Endothelial cell (in vitro differentiated cells): ENCODE results near the gene NXN. TPM values are rescaled to one million over a fixed set of nuclear protein-coding genes. Genes with fewer than 3 reads are reported as not detected.
"Not testable (repeated sequence)": the region's sequence is repeated elsewhere in the genome, so short reads cannot be mapped to it uniquely, and the experiment has no call there.

Source experiments
- DNase-seq: peaks from one replicate; pipeline ENCODE4 v3.0.0; 2021; ENCODE audit warnings: low spot score
- H3K27ac Mint-ChIP-seq: one replicate; pipeline ENCODE4 v1.8.0; 2021; ENCODE audit warnings: mixed read lengths, inconsistent platforms; ENCODE audit not compliant: unreplicated experiment
- H3K27me3 Mint-ChIP-seq: one replicate; pipeline ENCODE4 v1.8.0; 2021; ENCODE audit warnings: mild to moderate bottlenecking, moderate library complexity, mixed read lengths, inconsistent platforms; ENCODE audit not compliant: unreplicated experiment
- H3K36me3 Mint-ChIP-seq: one replicate; pipeline ENCODE4 v1.8.0; 2021; ENCODE audit warnings: mild to moderate bottlenecking, low read depth, mixed read lengths, inconsistent platforms; ENCODE audit not compliant: unreplicated experiment
- H3K4me1 Mint-ChIP-seq: one replicate; pipeline ENCODE4 v1.8.0; 2021; ENCODE audit warnings: mild to moderate bottlenecking, mixed read lengths, inconsistent platforms; ENCODE audit not compliant: unreplicated experiment
- H3K4me3 Mint-ChIP-seq: one replicate; pipeline ENCODE4 v1.8.0; 2021; ENCODE audit warnings: mild to moderate bottlenecking, mixed read lengths, inconsistent platforms; ENCODE audit not compliant: unreplicated experiment
- H3K9me3 Mint-ChIP-seq: one replicate; pipeline ENCODE4 v1.8.0; 2021; ENCODE audit warnings: mixed read lengths, inconsistent platforms; ENCODE audit not compliant: unreplicated experiment
- total RNA-seq: library from RNA; stranded (reverse); fragmentation: NEBNext Ultra II Directional; extraction: Animal tissue kit (Norgen Biotek cat#: 25700); gene quantifications from one replicate; pipeline ENCODE4 v1.2.1, GENCODE V29; 2021; ENCODE audit not compliant: unreplicated experiment
- TF ChIP-seq, protein P1 (sequence below): fragments of 200-600 bp; sonication (generic); IDR thresholded peaks from one replicate; pipeline ENCODE4 v1.5.0; 2021; ENCODE audit warnings: antibody characterized with exemption; ENCODE audit not compliant: unreplicated experiment

Gene NXN
- total RNA-seq, 1 donor from 2014 or later, result 53.9 TPM

DNA sequence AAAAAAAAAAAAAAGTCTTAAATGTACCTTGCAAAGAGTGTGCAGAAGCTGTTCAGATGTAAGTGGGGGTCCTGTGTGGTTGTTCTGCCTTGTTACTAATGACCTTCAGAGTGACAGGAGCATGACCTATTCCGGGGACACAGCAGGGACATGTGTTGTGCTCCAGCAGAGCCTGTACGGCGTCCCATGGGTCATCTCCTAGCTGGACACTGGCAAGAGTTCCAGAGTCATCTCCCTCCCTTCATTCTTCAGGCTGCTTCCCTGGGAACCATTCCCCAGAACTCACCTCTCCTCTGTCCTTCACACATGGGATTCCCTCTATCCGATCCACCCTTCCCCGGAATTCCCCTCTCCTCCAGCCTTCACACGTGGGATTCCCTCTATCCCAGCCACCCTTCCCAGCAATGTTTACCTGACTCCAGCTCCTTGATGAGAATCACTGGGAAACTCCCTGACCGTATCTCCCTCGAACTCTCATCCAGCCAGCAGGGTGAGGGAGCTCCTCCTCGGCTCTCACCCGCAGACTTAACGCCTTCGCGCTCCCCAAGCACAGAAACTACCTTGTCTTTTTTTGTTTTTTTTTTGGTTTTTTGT, 111.6 kb downstream of the NXN start:
- peaks cover 9% of the 10 kb centered on the region for H3K36me3 Mint-ChIP-seq
- DNase-seq, result no peak
- no peak overlapping the region for H3K27ac Mint-ChIP-seq
- H3K4me1 Mint-ChIP-seq, result peaks cover 35% of the 10 kb centered on the region
- TF ChIP-seq, protein P1, sequence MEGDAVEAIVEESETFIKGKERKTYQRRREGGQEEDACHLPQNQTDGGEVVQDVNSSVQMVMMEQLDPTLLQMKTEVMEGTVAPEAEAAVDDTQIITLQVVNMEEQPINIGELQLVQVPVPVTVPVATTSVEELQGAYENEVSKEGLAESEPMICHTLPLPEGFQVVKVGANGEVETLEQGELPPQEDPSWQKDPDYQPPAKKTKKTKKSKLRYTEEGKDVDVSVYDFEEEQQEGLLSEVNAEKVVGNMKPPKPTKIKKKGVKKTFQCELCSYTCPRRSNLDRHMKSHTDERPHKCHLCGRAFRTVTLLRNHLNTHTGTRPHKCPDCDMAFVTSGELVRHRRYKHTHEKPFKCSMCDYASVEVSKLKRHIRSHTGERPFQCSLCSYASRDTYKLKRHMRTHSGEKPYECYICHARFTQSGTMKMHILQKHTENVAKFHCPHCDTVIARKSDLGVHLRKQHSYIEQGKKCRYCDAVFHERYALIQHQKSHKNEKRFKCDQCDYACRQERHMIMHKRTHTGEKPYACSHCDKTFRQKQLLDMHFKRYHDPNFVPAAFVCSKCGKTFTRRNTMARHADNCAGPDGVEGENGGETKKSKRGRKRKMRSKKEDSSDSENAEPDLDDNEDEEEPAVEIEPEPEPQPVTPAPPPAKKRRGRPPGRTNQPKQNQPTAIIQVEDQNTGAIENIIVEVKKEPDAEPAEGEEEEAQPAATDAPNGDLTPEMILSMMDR, result no peak
- H3K27me3 Mint-ChIP-seq, result peaks cover 5% of the 10 kb centered on the region
- H3K9me3 Mint-ChIP-seq, result no peaks in the 10 kb centered on the region
- no peak overlapping the region for H3K4me3 Mint-ChIP-seq

DNA sequence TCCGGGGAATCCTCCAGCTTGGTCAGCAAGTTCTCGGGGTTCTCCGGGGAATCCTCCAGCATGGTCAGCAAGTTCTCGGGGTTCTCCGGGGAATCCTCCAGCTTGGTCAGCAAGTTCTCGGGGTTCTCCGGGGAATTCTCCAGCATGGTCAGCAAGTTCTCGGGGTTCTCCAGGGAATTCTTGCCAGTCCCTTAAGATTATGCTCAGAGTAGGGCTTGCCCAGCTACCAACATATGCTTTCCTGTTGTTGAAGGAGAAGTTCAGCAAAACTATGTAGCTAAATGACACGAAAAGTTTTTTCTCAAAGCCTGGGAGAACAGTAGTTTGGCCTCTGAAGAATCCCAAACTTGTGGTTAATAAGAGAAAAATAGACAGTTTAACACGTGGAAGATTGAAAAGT, 112.3 kb downstream of the NXN start:
- H3K36me3 Mint-ChIP-seq, H3K4me3 Mint-ChIP-seq, DNase-seq, H3K9me3 Mint-ChIP-seq, H3K27me3 Mint-ChIP-seq: not testable (repeated sequence)
- Mint-ChIP-seq H3K27ac (peak overlapping the region; percentile 49), H3K4me1 (peaks cover 33% of the 10 kb centered on the region)

DNA sequence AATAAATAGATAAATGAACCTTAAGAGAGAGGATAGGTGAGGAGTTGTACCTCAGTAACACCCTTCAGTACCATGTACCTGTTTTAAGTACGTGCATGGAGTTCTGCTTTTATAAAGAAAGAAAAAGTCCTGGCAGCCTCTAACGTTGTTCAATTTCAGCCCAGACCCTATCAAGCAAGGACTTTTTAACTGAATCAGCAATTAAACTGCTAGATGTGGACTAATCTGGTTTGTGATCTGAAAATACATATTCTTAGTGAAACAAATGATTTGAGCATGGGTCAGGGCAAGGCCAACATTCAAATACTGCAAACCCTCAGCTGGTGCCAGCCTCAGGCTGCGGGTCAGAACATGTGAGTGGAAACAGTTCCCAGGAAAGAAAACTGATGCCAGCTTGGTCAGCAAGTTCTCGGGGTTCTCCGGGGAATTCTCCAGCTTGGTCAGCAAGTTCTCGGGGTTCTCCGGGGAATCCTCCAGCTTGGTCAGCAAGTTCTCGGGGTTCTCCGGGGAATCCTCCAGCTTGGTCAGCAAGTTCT, 112.9 kb downstream of the NXN start:
- H3K27me3 Mint-ChIP-seq, result peaks cover 5% of the 10 kb centered on the region
- peaks cover 5% of the 10 kb centered on the region for H3K36me3 Mint-ChIP-seq
- TF ChIP-seq, protein P1, result no peak
- peaks cover 29% of the 10 kb centered on the region for H3K4me1 Mint-ChIP-seq
- no peak for DNase-seq
- no peaks in the 10 kb centered on the region for H3K9me3 Mint-ChIP-seq
- no peak overlapping the region for H3K4me3 Mint-ChIP-seq
- H3K27ac Mint-ChIP-seq, result no peak overlapping the region

DNA sequence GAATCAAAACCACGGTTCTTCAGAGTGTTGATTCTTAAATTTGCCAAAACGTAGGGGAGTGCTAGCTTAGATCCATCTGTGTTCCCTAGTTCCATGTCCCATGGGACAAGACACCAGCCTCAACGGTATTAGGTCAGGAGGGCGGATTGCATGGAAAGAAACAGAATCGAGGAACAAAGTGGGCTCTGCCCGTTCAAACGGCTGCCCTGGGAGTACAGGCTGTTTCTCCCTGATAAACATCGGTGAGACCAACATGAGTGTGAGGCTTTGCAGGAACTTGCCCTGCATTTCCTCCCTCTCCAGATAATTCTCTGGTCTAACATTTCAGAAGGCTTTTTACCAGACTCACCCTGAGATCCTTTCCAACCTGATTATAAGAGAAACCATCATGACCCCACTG, 115.3 kb downstream of the NXN start:
- Mint-ChIP-seq H3K4me3 (no peak overlapping the region), H3K4me1 (peaks cover 31% of the 10 kb centered on the region), H3K27ac (peak overlapping the region; percentile 96), H3K36me3 (peaks cover 5% of the 10 kb centered on the region), H3K27me3 (peaks cover 8% of the 10 kb centered on the region), H3K9me3 (no peaks in the 10 kb centered on the region)
- no peak for DNase-seq
- TF ChIP-seq, protein P1, result no peak

DNA sequence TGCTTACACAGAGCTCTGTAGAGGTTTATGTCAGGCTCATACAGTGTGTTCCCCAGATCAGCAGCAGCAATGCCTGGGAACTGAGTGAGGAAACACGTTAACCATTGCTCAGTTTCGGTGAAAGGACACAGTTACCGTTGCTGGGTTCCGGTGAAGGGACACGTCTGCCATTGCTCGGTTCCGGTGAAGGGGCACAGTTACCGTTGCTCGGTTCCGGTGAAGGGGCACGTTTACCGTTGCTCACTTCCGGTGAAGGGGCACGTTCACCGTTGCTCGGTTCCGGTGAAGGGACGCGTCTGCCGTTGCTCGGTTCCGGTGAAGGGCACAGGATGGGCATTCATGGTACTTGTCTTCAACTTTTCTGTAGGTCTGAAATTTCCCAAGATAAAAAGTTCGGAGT, 115.7 kb downstream of the NXN start:
- peaks cover 5% of the 10 kb centered on the region for H3K36me3 Mint-ChIP-seq
- H3K9me3 Mint-ChIP-seq, result no peaks in the 10 kb centered on the region
- H3K27ac Mint-ChIP-seq, result peak overlapping the region; percentile 96
- no peak for DNase-seq
- peaks cover 31% of the 10 kb centered on the region for H3K4me1 Mint-ChIP-seq
- H3K27me3 Mint-ChIP-seq, result peaks cover 9% of the 10 kb centered on the region
- H3K4me3 Mint-ChIP-seq, result no peak overlapping the region
- TF ChIP-seq, protein P1, result no peak
